GM23248 (cell line): Measurements from ENCODE around the gene CENATAC. TPM values are rescaled to one million over a fixed set of nuclear protein-coding genes. Genes with fewer than 3 reads are reported as not detected.

Experiments used
- DNase-seq: peaks from one replicate; pipeline ENCODE4 v3.0.0-alpha.2; 2015
- H2AFZ ChIP-seq: fragments of 200-600 bp; sonication (generic); 2 replicates; pipeline ENCODE4 v1.6.1; 2016; ENCODE audit warnings: antibody characterized with exemption
- H3F3A ChIP-seq: fragments of 200-600 bp; sonication (generic); 2 replicates; pipeline ENCODE4 v1.6.1; 2016; ENCODE audit warnings: mild to moderate bottlenecking, antibody characterized with exemption, mixed run types; ENCODE audit not compliant: insufficient read depth
- H3K27ac ChIP-seq: fragments of 200-600 bp; sonication (generic); 2 replicates; pipeline ENCODE4 v1.5.1; 2016; ENCODE audit warnings: mild to moderate bottlenecking
- H3K27me3 ChIP-seq: fragments of 200-600 bp; sonication (generic); replicated peaks from 2 replicates; pipeline ENCODE4 v1.6.1; 2016; ENCODE audit warnings: mild to moderate bottlenecking; ENCODE audit not compliant: insufficient read depth
- H3K36me3 ChIP-seq: fragments of 200-600 bp; sonication (generic); 2 replicates; pipeline ENCODE4 v1.6.1; 2016; ENCODE audit warnings: low read depth, mild to moderate bottlenecking
- H3K4me1 ChIP-seq: fragments of 200-600 bp; sonication (generic); 2 replicates; pipeline ENCODE4 v1.6.1; 2016; ENCODE audit warnings: mild to moderate bottlenecking; ENCODE audit not compliant: insufficient read depth
- H3K4me2 ChIP-seq: fragments of 200-600 bp; sonication (generic); one replicate; pipeline ENCODE4 v1.6.1; 2016; ENCODE audit warnings: mild to moderate bottlenecking; ENCODE audit not compliant: unreplicated experiment
- H3K4me3 ChIP-seq: fragments of 200-600 bp; sonication (generic); 2 replicates; pipeline ENCODE4 v1.5.1; 2016; ENCODE audit warnings: mild to moderate bottlenecking
- H3K79me2 ChIP-seq: fragments of 200-600 bp; sonication (generic); 2 replicates; pipeline ENCODE4 v1.6.1; 2016; ENCODE audit warnings: mild to moderate bottlenecking; ENCODE audit not compliant: insufficient read depth
- H3K9ac ChIP-seq: fragments of 200-600 bp; sonication (generic); 2 replicates; pipeline ENCODE4 v1.6.1; 2016; ENCODE audit warnings: mild to moderate bottlenecking
- H3K9me2 ChIP-seq: fragments of 200-600 bp; sonication (generic); 2 replicates; pipeline ENCODE4 v1.6.1; 2016; ENCODE audit warnings: mixed run types, mild to moderate bottlenecking, moderate library complexity; ENCODE audit not compliant: insufficient read depth
- H3K9me3 ChIP-seq: fragments of 200-600 bp; sonication (generic); one replicate; pipeline ENCODE4 v1.6.1; 2017; ENCODE audit warnings: low read depth
- H4K20me1 ChIP-seq: fragments of 200-600 bp; sonication (generic); 2 replicates; pipeline ENCODE4 v1.6.0; 2016; ENCODE audit not compliant: insufficient read depth
- EZH2 ChIP-seq: fragments of 200-600 bp; sonication (generic); IDR thresholded peaks from 2 replicates; pipeline ENCODE4 v1.6.1; 2018; ENCODE audit warnings: antibody characterized with exemption, mild to moderate bottlenecking; ENCODE audit not compliant: insufficient read depth, poor library complexity, severe bottlenecking
- EZH2phosphoT487 ChIP-seq: fragments of 200-600 bp; sonication (generic); IDR thresholded peaks from 2 replicates; pipeline ENCODE4 v1.6.1; 2018; ENCODE audit warnings: antibody characterized with exemption, moderate library complexity, mild to moderate bottlenecking, low read depth; ENCODE audit not compliant: insufficient read depth
- WGBS, 2 experiments: methylation state at CpG; one replicate each; pipeline ENCODE4 v1.1.6; 2015 to 2017; ENCODE audit warnings: low lambda C conversion rate in 2 of 2, low coverage in 1 of 2; ENCODE audit errors: missing lambda C conversion rate in 2 of 2; 5-methylcytosine and 5-hydroxymethylcytosine counted together
- in situ Hi-C: fragments of 300-500 bp; cut with MboI; formaldehyde crosslinking; loops from 2 replicates; pipeline ENCODE4 v1.15.0; 2020
- polyA plus RNA-seq: library from polyadenylated mRNA; unstranded; fragments of >200 nt; fragmentation: Nextera tagmentation; extraction: Ambion mirVana; gene quantifications from 2 replicates; pipeline ENCODE4 v1.2.1, GENCODE V29; 2016
- total RNA-seq: library from RNA; depleted of rRNA; stranded (reverse); fragments of >200 nt; shearing (Covaris generic); gene quantifications from 2 replicates; pipeline ENCODE4 v1.2.3, GENCODE V29; 2014

Gene CENATAC
- total and polyA plus RNA-seq, 2 experiments from 2014 or later, result 13.1 to 15.3 TPM

DNA sequence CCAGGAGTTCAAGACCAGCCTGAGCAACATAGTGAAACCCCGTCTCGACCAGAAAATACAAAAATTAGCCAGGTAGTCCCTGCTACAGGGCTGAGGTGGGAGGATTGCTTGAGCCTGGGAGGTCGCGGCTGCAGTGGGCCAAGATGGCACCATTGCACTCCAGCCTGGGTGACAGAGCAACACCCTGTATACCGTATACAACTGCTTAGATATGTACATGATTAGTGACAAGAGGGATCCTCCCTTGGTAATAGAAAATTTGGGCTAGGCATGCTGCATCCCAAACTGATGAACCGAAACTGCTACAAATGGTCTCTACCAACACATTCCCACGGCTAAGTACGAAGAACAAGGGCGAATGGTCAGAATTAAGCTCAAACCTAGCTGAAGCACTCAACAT, 45.0 kb downstream of the CENATAC start:
- WGBS, 2 experiments, result 83 to 84% methylated on average over 9 of the region's 9 CpGs
- H2AFZ ChIP-seq, result no peak overlapping the region
- DNase-seq, result no peak
- no peaks in the 10 kb centered on the region for H3K4me1 ChIP-seq
- no peaks in the 10 kb centered on the region for H3K9me2 ChIP-seq
- no peaks in the 10 kb centered on the region for H4K20me1 ChIP-seq
- H3K4me2 ChIP-seq, result no peak overlapping the region
- H3K9ac ChIP-seq, result no peak overlapping the region
- H3K4me3 ChIP-seq, result no peak overlapping the region
- TF ChIP-seq EZH2 (no peak), EZH2phosphoT487 (no peak)
- H3K27me3 ChIP-seq, result no peaks in the 10 kb centered on the region
- H3F3A ChIP-seq, result peaks cover 25% of the 10 kb centered on the region; the same call in 1 of the 2 replicates
- H3K79me2 ChIP-seq, result no peaks in the 10 kb centered on the region
- peaks cover 13% of the 10 kb centered on the region for H3K36me3 ChIP-seq
- H3K27ac ChIP-seq, result no peak overlapping the region
- in situ Hi-C loops, result no loop called here
- no peaks in the 10 kb centered on the region for H3K9me3 ChIP-seq

- in situ Hi-C loops, result no loop called here
- Histone ChIP-seq H2AFZ (no peak overlapping the region), H3K9me2 (no peaks in the 10 kb centered on the region), H3K79me2 (no peaks in the 10 kb centered on the region), H3K4me2 (no peak overlapping the region), H3K9me3 (no peaks in the 10 kb centered on the region), H4K20me1 (no peaks in the 10 kb centered on the region), H3K36me3 (peaks cover 16% of the 10 kb centered on the region), H3F3A (peaks cover 25% of the 10 kb centered on the region; the same call in 1 of the 2 replicates), H3K27me3 (no peaks in the 10 kb centered on the region), H3K4me3 (no peak overlapping the region), H3K9ac (no peak overlapping the region), H3K4me1 (no peaks in the 10 kb centered on the region), H3K27ac (no peak overlapping the region)
- TF ChIP-seq EZH2phosphoT487 (no peak), EZH2 (no peak)
- WGBS, 2 experiments, result 70 to 71% methylated on average over 5 to 6 of the region's 6 CpGs
- DNase-seq, result no peak
Observed at GRCh38 chr11:119044708-119045107, 46.8 kb downstream of the CENATAC start.

- Histone ChIP-seq H3K27ac (no peak overlapping the region), H3K4me2 (no peak overlapping the region), H3K79me2 (no peaks in the 10 kb centered on the region), H3K4me1 (no peaks in the 10 kb centered on the region), H3K9ac (no peak overlapping the region), H3K36me3 (peaks cover 29% of the 10 kb centered on the region), H3K4me3 (no peak overlapping the region), H2AFZ (no peak overlapping the region), H3K27me3 (no peaks in the 10 kb centered on the region), H4K20me1 (no peaks in the 10 kb centered on the region), H3K9me2 (no peaks in the 10 kb centered on the region), H3K9me3 (no peaks in the 10 kb centered on the region), H3F3A (peaks cover 25% of the 10 kb centered on the region; the same call in 1 of the 2 replicates)
- TF ChIP-seq EZH2 (no peak), EZH2phosphoT487 (no peak)
- DNase-seq, result no peak
- in situ Hi-C loops, result no loop called here
- WGBS, 2 experiments, result 97 to 99% methylated on average over 6 of the region's 6 CpGs
Observed at GRCh38 chr11:119046489-119046888, 48.6 kb downstream of the CENATAC start.

- H3K4me1 ChIP-seq, result no peaks in the 10 kb centered on the region
- H3F3A ChIP-seq, result peaks cover 21% of the 10 kb centered on the region; the same call in 1 of the 2 replicates
- no peak overlapping the region for H3K27ac ChIP-seq
- no peaks in the 10 kb centered on the region for H4K20me1 ChIP-seq
- H3K79me2 ChIP-seq, result no peaks in the 10 kb centered on the region
- no peaks in the 10 kb centered on the region for H3K9me3 ChIP-seq
- H3K9me2 ChIP-seq, result no peaks in the 10 kb centered on the region
- DNase-seq, result no peak
- no peak overlapping the region for H3K4me2 ChIP-seq
- WGBS, 2 experiments, result 95 to 98% methylated on average over 6 of the region's 6 CpGs
- no peaks in the 10 kb centered on the region for H3K27me3 ChIP-seq
- H3K36me3 ChIP-seq, result peaks cover 29% of the 10 kb centered on the region
- H3K9ac ChIP-seq, result no peak overlapping the region
- H2AFZ ChIP-seq, result no peak overlapping the region
- H3K4me3 ChIP-seq, result no peak overlapping the region
- TF ChIP-seq EZH2phosphoT487 (no peak), EZH2 (no peak)
- in situ Hi-C loops, result no loop called here
Observed at GRCh38 chr11:119047205-119047604, 49.3 kb downstream of the CENATAC start.

DNA sequence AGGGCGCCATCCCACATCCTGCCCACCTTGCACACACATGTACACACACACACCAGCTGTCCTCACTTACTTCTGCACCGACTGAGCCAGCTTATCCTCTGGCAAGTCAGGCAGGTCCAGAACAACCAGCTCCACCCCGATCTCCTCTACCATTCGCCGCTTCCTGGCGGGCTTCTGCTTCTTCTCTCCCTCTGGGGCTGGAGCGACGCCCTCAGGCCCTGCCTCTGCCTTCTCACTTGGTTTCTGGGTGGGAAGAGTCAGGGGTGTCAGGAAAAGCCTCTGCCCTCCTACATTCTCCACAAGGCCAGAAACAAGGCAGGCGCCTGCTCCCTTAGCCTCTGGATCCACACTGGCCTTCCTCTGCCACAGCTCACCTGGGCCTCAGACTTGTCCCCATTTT, 50.7 kb downstream of the CENATAC start:
- 87 to 90% methylated on average over 9 of the region's 9 CpGs for WGBS, 2 experiments
- Histone ChIP-seq H3K9me3 (no peaks in the 10 kb centered on the region), H3K27ac (no peak overlapping the region), H3K9ac (no peak overlapping the region), H3K4me3 (no peak overlapping the region), H3K4me1 (no peaks in the 10 kb centered on the region), H3K79me2 (peaks cover 7% of the 10 kb centered on the region), H2AFZ (no peak overlapping the region), H4K20me1 (no peaks in the 10 kb centered on the region), H3F3A (peaks cover 11% of the 10 kb centered on the region; the same call in 1 of the 2 replicates), H3K9me2 (no peaks in the 10 kb centered on the region), H3K4me2 (no peak overlapping the region), H3K36me3 (peaks cover 38% of the 10 kb centered on the region), H3K27me3 (no peaks in the 10 kb centered on the region)
- DNase-seq, result no peak
- TF ChIP-seq EZH2phosphoT487, result no peak
- no peak for TF ChIP-seq EZH2
- in situ Hi-C loops, result no loop called here
